Activated naive CD4-positive, alpha-beta T cell treated with anti-CD3 and anti-CD28 coated beads, Interleukin-2, amount 50 U/mL, for 72 hours (primary cell): ENCODE data around the gene CAMSAP2. TPM values are rescaled to one million over a fixed set of nuclear protein-coding genes. Genes with fewer than 3 reads are reported as not detected.
A peak's percentile ranks its signal among the peaks of the same experiment; 100 is the strongest.

Experiments
- ATAC-seq, 2 donors: fragments of 150-1000 bp; cut with Tn5 transposase; 2 replicates each; pipeline ENCODE4 v1.10.0; 2021; ENCODE audit warnings: mild to moderate bottlenecking in 2 of 2, moderate library complexity in 2 of 2
- DNase-seq, 2 donors: peaks; one replicate each; pipeline ENCODE4 v3.0.0; 2021 to 2022; ENCODE audit warnings: low spot score in 2 of 2
- H3K27ac Mint-ChIP-seq, 2 donors: one replicate each; pipeline ENCODE4 v1.8.0; 2022; ENCODE audit warnings: mild to moderate bottlenecking in 2 of 2, mixed read lengths in 2 of 2
- H3K36me3 Mint-ChIP-seq, 2 donors: one replicate each; pipeline ENCODE4 v1.8.0; 2022; ENCODE audit warnings: mixed read lengths in 2 of 2
- H3K9me3 Mint-ChIP-seq, 2 donors: one replicate each; pipeline ENCODE4 v1.8.0; 2022; ENCODE audit warnings: mixed read lengths in 2 of 2
- total RNA-seq, 2 donors: library from RNA; stranded (reverse); gene quantifications; one replicate each; pipeline ENCODE4 v1.2.3, GENCODE V29; 2022

Gene CAMSAP2, protein sequence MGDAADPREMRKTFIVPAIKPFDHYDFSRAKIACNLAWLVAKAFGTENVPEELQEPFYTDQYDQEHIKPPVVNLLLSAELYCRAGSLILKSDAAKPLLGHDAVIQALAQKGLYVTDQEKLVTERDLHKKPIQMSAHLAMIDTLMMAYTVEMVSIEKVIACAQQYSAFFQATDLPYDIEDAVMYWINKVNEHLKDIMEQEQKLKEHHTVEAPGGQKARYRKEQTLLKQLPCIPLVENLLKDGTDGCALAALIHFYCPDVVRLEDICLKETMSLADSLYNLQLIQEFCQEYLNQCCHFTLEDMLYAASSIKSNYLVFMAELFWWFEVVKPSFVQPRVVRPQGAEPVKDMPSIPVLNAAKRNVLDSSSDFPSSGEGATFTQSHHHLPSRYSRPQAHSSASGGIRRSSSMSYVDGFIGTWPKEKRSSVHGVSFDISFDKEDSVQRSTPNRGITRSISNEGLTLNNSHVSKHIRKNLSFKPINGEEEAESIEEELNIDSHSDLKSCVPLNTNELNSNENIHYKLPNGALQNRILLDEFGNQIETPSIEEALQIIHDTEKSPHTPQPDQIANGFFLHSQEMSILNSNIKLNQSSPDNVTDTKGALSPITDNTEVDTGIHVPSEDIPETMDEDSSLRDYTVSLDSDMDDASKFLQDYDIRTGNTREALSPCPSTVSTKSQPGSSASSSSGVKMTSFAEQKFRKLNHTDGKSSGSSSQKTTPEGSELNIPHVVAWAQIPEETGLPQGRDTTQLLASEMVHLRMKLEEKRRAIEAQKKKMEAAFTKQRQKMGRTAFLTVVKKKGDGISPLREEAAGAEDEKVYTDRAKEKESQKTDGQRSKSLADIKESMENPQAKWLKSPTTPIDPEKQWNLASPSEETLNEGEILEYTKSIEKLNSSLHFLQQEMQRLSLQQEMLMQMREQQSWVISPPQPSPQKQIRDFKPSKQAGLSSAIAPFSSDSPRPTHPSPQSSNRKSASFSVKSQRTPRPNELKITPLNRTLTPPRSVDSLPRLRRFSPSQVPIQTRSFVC (N-terminal part only)
- 1 to 10 TPM; 3.3 to 3.6 TPM for total RNA-seq

DNA sequence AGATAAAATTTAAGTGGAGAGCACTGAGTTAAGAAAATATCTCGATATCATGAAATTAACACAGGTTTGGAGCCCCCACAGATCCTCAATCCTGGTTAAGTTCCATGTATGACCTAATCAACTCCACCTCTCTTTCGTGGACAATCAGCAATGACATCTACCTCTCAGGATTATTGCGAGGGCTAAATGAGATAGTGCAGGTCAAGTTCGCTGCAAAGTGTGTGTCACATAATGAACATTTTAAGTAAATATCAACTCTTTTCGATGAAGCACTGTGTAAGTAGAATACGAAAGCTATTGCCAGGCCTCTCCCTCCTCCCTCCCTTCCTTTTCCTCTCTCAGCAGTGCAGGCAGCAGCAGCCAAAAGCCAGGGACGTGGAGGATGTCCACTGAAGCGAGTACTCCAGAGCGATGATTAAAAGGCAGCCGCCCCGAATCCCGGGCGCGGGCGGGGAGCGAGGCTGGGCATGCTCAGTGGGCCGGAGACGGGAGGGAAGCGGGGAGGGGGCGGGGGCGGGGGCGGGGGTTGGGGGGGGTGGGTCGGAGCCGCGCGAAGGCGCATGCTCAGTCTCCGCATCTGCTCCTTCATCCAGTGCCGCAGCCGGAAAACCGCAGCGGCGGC lies at the start of gene CAMSAP2:
CAMSAP2 (plus strand) TSS at position 567 of the 622 bp plus-strand sequence. CDS start 935 bp downstream, outside the sequence.
- Mint-ChIP-seq H3K9me3 (no peaks in the 10 kb centered on the region), H3K27ac (peak within 1 kb of the TSS; percentile 85 to 94), H3K36me3 (no peaks in the 10 kb centered on the region)
- ATAC-seq (peak; percentile 51 to 63), DNase-seq (peak; percentile 65 to 81)

GRCh38 chr1:200692316-200692715 lies 46.4 kb upstream of the CAMSAP2 start:
- Mint-ChIP-seq H3K27ac (no peak overlapping the region), H3K36me3 (no peaks in the 10 kb centered on the region), H3K9me3 (no peaks in the 10 kb centered on the region)
- ATAC-seq = no peak
- no peak for DNase-seq

DNA sequence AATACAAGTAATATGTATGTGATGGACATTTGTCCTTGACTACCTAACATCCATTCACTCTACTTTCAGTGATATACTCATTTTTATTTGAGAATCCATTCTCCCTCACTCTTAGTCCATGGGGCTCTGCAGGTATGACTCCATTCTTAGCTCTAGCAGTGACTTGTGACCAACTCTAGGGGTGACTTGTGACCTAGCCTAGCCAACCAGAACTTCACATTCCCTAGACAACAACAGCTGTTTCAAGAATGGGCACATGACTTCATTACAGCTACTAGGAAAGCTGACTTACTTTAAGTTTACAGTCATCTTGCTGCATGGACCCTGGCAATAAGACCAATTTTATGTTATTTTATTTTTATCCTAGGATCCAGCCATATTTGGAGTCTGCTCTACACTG lies 45.4 kb upstream of the CAMSAP2 start:
- H3K36me3 Mint-ChIP-seq = no peaks in the 10 kb centered on the region
- ATAC-seq = no peak

GRCh38 chr1:200694738-200695137 lies 44.0 kb upstream of the CAMSAP2 start:
- DNase-seq = no peak
- Mint-ChIP-seq H3K27ac (no peak overlapping the region), H3K36me3 (no peaks in the 10 kb centered on the region), H3K9me3 (no peaks in the 10 kb centered on the region)
- no peak for ATAC-seq

More for the DNA sequence above, 45.4 kb upstream of the CAMSAP2 start:
- Mint-ChIP-seq H3K27ac (no peak overlapping the region), H3K9me3 (no peaks in the 10 kb centered on the region)
- DNase-seq = no peak

DNA sequence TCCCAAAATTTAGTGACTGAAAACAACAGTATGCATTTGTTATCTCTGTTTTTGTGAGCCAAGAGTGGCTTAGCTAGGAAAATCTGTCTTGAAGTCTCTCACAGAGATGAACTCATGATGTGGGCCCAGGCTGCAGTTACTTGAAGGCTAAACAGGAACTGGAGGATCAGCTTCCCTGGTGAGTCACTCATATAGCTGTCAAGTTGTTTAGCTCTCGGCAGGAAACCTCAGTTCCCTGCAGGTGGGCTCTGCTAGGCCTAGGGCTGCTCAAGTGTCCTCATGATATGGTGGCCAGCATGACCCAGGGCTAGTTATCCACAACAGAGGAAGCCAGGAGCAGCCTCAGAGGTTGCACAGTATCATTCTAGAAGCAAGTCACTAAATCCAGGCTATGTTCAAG lies 38.8 kb upstream of the CAMSAP2 start:
- Mint-ChIP-seq H3K27ac (no peak overlapping the region), H3K9me3 (no peaks in the 10 kb centered on the region), H3K36me3 (no peaks in the 10 kb centered on the region)
- DNase-seq (no peak), ATAC-seq (no peak)

- DNase-seq (no peak), ATAC-seq (no peak)
- Mint-ChIP-seq H3K36me3 (no peaks in the 10 kb centered on the region), H3K9me3 (no peaks in the 10 kb centered on the region), H3K27ac (no peak overlapping the region)
Observed at GRCh38 chr1:200704986-200705500, 33.6 kb upstream of the CAMSAP2 start.

DNA sequence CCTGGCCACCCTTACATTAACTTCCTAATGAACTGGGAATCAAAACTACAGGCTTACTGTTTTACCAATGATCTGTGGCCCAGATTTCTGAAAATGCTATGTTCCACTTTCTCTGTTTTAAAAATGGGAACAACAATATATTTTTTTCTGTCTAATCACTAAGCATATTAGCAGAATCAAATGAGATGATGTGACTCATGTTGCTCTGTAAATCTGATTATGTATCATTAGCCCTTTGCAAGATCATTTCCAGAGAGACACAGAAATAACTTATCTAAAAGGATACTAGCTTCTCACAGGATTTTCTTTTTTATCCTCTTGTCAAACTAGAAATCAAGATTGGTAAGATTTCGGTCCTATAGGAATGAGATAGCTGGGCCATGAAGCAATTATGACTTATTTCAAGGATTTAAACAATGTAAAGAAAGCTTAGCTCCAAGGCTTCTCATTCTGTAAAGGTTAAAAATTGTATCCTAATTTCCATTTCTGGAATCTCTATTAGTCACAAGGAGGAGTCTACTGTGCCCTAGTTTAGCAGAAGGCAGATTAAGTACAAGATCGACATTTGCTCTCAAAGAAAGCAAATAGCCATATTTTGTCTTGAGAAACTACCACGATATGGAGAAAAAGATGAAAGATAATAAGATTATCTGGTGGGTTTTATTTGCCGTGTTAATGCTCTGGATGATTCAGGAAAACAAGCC lies 32.4 kb upstream of the CAMSAP2 start:
- no peaks in the 10 kb centered on the region for H3K9me3 Mint-ChIP-seq
- ATAC-seq (no peak), DNase-seq (no peak)
- no peaks in the 10 kb centered on the region for H3K36me3 Mint-ChIP-seq
- no peak overlapping the region for H3K27ac Mint-ChIP-seq

DNA sequence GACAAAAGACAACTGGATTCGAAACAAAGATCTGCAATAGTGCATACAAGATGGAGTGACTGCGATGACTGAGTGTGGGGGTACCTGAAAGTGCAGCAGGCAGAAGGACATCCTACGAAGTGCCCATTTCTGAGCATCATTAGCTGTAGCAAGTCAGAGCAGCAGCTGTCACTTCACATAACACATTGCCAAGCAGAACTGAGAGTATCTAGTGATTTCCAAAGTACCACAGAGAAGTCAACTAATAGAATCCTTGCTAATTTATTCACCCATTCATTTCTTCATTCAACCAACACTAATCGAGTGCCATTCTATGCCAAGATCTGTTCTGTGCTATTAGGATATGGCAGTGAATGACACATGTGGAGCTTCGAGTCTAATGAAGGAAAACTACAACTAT lies 31.6 kb upstream of the CAMSAP2 start:
- ATAC-seq (no peak), DNase-seq (no peak)
- H3K27ac Mint-ChIP-seq = no peak overlapping the region
- H3K9me3 Mint-ChIP-seq = no peaks in the 10 kb centered on the region
- H3K36me3 Mint-ChIP-seq = no peaks in the 10 kb centered on the region

- H3K27ac Mint-ChIP-seq = no peak overlapping the region
- no peaks in the 10 kb centered on the region for H3K36me3 Mint-ChIP-seq
- DNase-seq (no peak), ATAC-seq (no peak)
- H3K9me3 Mint-ChIP-seq = no peaks in the 10 kb centered on the region
Observed at GRCh38 chr1:200708161-200708560, 30.5 kb upstream of the CAMSAP2 start.

- H3K36me3 Mint-ChIP-seq = no peaks in the 10 kb centered on the region
- H3K9me3 Mint-ChIP-seq = peaks cover 0 to 3% of the 10 kb centered on the region in 2 donors
- DNase-seq = no peak
- no peak overlapping the region for H3K27ac Mint-ChIP-seq
- ATAC-seq = no peak
Observed at GRCh38 chr1:200708769-200709168, 29.9 kb upstream of the CAMSAP2 start.

- ATAC-seq (no peak), DNase-seq (no peak)
- H3K9me3 Mint-ChIP-seq = peaks cover 0 to 4% of the 10 kb centered on the region in 2 donors
- H3K27ac Mint-ChIP-seq = no peak overlapping the region
- no peaks in the 10 kb centered on the region for H3K36me3 Mint-ChIP-seq
Observed at GRCh38 chr1:200710166-200710565, 28.5 kb upstream of the CAMSAP2 start.

- peaks cover 0 to 5% of the 10 kb centered on the region in 2 donors for H3K36me3 Mint-ChIP-seq
- DNase-seq = no peak
- H3K27ac Mint-ChIP-seq = no peak overlapping the region
- H3K9me3 Mint-ChIP-seq = peaks cover 0 to 4% of the 10 kb centered on the region in 2 donors
- no peak for ATAC-seq
Observed at GRCh38 chr1:200714504-200715187, 24.0 kb upstream of the CAMSAP2 start.

- Mint-ChIP-seq H3K9me3 (no peaks in the 10 kb centered on the region), H3K27ac (no peak overlapping the region), H3K36me3 (peaks cover 0 to 5% of the 10 kb centered on the region in 2 donors)
- ATAC-seq (no peak), DNase-seq (no peak)
Observed at GRCh38 chr1:200720199-200720598, 18.5 kb upstream of the CAMSAP2 start.

DNA sequence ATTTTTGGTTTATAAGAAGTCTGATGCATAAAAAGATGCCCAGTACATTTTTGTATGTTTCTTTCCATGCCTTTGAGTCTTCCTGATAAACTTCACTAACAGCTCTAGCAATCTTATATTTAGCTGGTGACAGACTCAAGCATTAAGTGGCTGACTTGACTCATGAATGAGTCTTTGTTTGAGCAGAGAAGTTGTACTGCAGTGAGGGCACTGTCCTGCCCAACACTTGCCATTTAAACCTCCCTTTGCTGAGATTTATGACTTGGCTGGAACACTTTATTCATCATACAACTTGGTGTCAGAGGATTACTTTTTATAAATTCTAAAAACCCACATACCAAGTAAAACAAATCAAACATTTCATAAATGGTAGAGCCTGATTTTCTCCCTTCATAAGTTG lies 14.6 kb upstream of the CAMSAP2 start:
- no peaks in the 10 kb centered on the region for H3K9me3 Mint-ChIP-seq
- no peak for DNase-seq
- no peak overlapping the region for H3K27ac Mint-ChIP-seq
- H3K36me3 Mint-ChIP-seq = no peaks in the 10 kb centered on the region
- ATAC-seq = no peak

DNA sequence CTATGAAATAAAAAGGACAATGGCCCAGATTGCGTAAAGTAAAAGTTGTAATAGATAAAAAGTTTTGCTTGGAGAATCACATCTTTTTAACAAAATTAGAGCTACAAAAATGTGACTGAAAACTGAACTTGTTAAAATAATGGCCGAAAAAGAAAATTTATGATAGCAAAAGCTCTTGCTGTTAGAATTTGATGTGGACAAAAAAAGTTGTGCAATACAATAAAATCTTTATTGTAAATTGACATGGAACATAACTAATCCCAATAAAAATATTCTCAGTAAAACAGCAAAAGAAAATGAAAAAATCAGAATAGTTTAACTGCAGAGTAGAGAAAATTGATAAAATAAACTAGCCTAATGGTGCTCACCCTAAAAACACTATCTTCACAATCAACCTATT lies 11.4 kb upstream of the CAMSAP2 start:
- H3K27ac Mint-ChIP-seq = no peak overlapping the region
- no peaks in the 10 kb centered on the region for H3K36me3 Mint-ChIP-seq
- no peak for DNase-seq
- no peaks in the 10 kb centered on the region for H3K9me3 Mint-ChIP-seq
- no peak for ATAC-seq

GRCh38 chr1:200729863-200730262 lies 8.8 kb upstream of the CAMSAP2 start:
- DNase-seq (no peak), ATAC-seq (no peak)
- no peaks in the 10 kb centered on the region for H3K36me3 Mint-ChIP-seq
- H3K27ac Mint-ChIP-seq = no peak overlapping the region
- no peaks in the 10 kb centered on the region for H3K9me3 Mint-ChIP-seq
